Stimulated activated CD4-positive, alpha-beta T cell treated with anti-CD3 and anti-CD28 coated beads, Interleukin-4, amount 100 ng/mL, for 24 hours (primary cell): ENCODE data around the gene GARIN6.
"Not testable (repeated sequence)": the region's sequence is repeated elsewhere in the genome, so short reads cannot be mapped to it uniquely, and the experiment has no call there.

Experiments
- DNase-seq: peaks from one replicate; pipeline ENCODE4 v3.0.0-alpha.2; 2020

GARIN6 gene

GRCh38 chr12:99647453-99647852 lies at the start of gene GARIN6:
Gene GARIN6, plus strand, starts transcription at chr12:99647753. Its CDS starts 422 bp downstream, at chr12:99648175.
- DNase-seq = no peak

GRCh38 chr12:99598785-99599184 lies 48.8 kb upstream of the GARIN6 start:
- no peak for DNase-seq

- no peak for DNase-seq
These were observed 47.2 kb upstream of the GARIN6 start for GRCh38 chr12:99600388-99600787.

GRCh38 chr12:99609455-99610181 lies 37.9 kb upstream of the GARIN6 start:
- DNase-seq = no peak

- no peak for DNase-seq
These were observed 36.4 kb upstream of the GARIN6 start for GRCh38 chr12:99611117-99611516.

GRCh38 chr12:99611599-99611998 lies 36.0 kb upstream of the GARIN6 start:
- DNase-seq = no peak

GRCh38 chr12:99618657-99619056 lies 28.9 kb upstream of the GARIN6 start:
- no peak for DNase-seq

GRCh38 chr12:99619389-99620158 lies 28.0 kb upstream of the GARIN6 start:
- DNase-seq = no peak

GRCh38 chr12:99620159-99620479 lies 27.4 kb upstream of the GARIN6 start:
- DNase-seq = no peak

GRCh38 chr12:99624591-99624990 lies 23.0 kb upstream of the GARIN6 start:
- not testable (repeated sequence) for DNase-seq

GRCh38 chr12:99627459-99627858 lies 20.1 kb upstream of the GARIN6 start:
- no peak for DNase-seq

- no peak for DNase-seq
These were observed 2.9 kb upstream of the GARIN6 start for GRCh38 chr12:99644629-99645028.

GRCh38 chr12:99648183-99648582 lies 630 bp downstream of the GARIN6 start:
- no peak for DNase-seq

GRCh38 chr12:99649551-99649950 lies 2.0 kb downstream of the GARIN6 start:
- DNase-seq = no peak

- no peak for DNase-seq
These were observed 11.3 kb downstream of the GARIN6 start for GRCh38 chr12:99658671-99659349.

- DNase-seq = no peak
These were observed 23.1 kb downstream of the GARIN6 start for GRCh38 chr12:99670635-99671034.

GRCh38 chr12:99680276-99680675 lies 32.7 kb downstream of the GARIN6 start:
- DNase-seq = no peak

GRCh38 chr12:99686142-99686541 lies 38.6 kb downstream of the GARIN6 start:
- DNase-seq = no peak

- DNase-seq = no peak
These were observed 47.5 kb downstream of the GARIN6 start for GRCh38 chr12:99695050-99695449.
